NCI-H345 (cell line): ENCODE results near the gene TMOD2.
A peak's percentile ranks its signal among the peaks of the same experiment; 100 is the strongest.

Source experiments
- DNase-seq: peaks from one replicate; lab custom pipeline; 2025; lab: John Stamatoyannopoulos, UW

Gene TMOD2

GRCh38 chr15:51825698-51826097 lies 74.3 kb downstream of the TMOD2 start:
- DNase-seq, result no peak

- DNase-seq, result no peak
Observed at GRCh38 chr15:51828621-51829375, 77.4 kb downstream of the TMOD2 start.

- peak; percentile 87 for DNase-seq
Observed at GRCh38 chr15:51829376-51830275, 78.2 kb downstream of the TMOD2 start, which contains the start of gene TMOD3. Gene TMOD3 (plus strand): TSS chr15:51829653. CDS start chr15:51862885, 33,232 bp downstream.

GRCh38 chr15:51830276-51830806 lies 78.9 kb downstream of the TMOD2 start:
- DNase-seq, result no peak

- no peak for DNase-seq
Observed at GRCh38 chr15:51833772-51834171, 82.4 kb downstream of the TMOD2 start.

GRCh38 chr15:51837792-51838251 lies 86.4 kb downstream of the TMOD2 start:
- no peak for DNase-seq

- DNase-seq, result no peak
Observed at GRCh38 chr15:51838270-51838669, 86.9 kb downstream of the TMOD2 start.

- DNase-seq, result no peak
Observed at GRCh38 chr15:51840692-51841091, 89.3 kb downstream of the TMOD2 start.

- no peak for DNase-seq
Observed at GRCh38 chr15:51841406-51842040, 90.1 kb downstream of the TMOD2 start.

- no peak for DNase-seq
Observed at GRCh38 chr15:51842265-51842664, 90.9 kb downstream of the TMOD2 start.

- DNase-seq, result no peak
Observed at GRCh38 chr15:51842852-51843737, 91.7 kb downstream of the TMOD2 start.

GRCh38 chr15:51844747-51845426 lies 93.5 kb downstream of the TMOD2 start:
- DNase-seq, result no peak

- no peak for DNase-seq
Observed at GRCh38 chr15:51846066-51846462, 94.7 kb downstream of the TMOD2 start.

GRCh38 chr15:51846463-51847230 lies 95.2 kb downstream of the TMOD2 start:
- DNase-seq, result no peak

- DNase-seq, result no peak
Observed at GRCh38 chr15:51848811-51849210, 97.4 kb downstream of the TMOD2 start.

GRCh38 chr15:51849860-51850259 lies 98.5 kb downstream of the TMOD2 start:
- DNase-seq, result no peak

- no peak for DNase-seq
Observed at GRCh38 chr15:51853998-51854397, 102.6 kb downstream of the TMOD2 start.

- no peak for DNase-seq
Observed at GRCh38 chr15:51855612-51856011, 104.2 kb downstream of the TMOD2 start.

- no peak for DNase-seq
Observed at GRCh38 chr15:51856714-51857380, 105.5 kb downstream of the TMOD2 start.
